DND-41 (cell line): ENCODE data around the gene CSRP1.

Source experiments
- CTCF ChIP-seq: IDR thresholded peaks from 2 replicates; pipeline ENCODE4 v1.5.1; 2012; ENCODE audit warnings: borderline replicate concordance, low read length, moderate library complexity, mild to moderate bottlenecking; ENCODE audit not compliant: poor library complexity, severe bottlenecking; ENCODE audit errors: extremely low read depth
- EZH2 ChIP-seq: IDR thresholded peaks from 3 replicates; pipeline ENCODE4 v1.6.1; 2012; ENCODE audit warnings: borderline replicate concordance, low read depth, mild to moderate bottlenecking, moderate library complexity, low read length, inconsistent platforms; ENCODE audit not compliant: severe bottlenecking

GRCh38 chr1:201498621-201499020 is 8.3 kb downstream of the CSRP1 start:
- TF ChIP-seq CTCF (no peak), EZH2 (no peak)
